ENCODE measurements around the gene HOXC4.
"Not testable (repeated sequence)": the region's sequence is repeated elsewhere in the genome, so short reads cannot be mapped to it uniquely, and the experiment has no call there.

The HOXC4 gene

GRCh38 chr12:54100588-54100987, 47.0 kb downstream of the HOXC4 start:
- DNase-seq, result not testable (repeated sequence)

DNA sequence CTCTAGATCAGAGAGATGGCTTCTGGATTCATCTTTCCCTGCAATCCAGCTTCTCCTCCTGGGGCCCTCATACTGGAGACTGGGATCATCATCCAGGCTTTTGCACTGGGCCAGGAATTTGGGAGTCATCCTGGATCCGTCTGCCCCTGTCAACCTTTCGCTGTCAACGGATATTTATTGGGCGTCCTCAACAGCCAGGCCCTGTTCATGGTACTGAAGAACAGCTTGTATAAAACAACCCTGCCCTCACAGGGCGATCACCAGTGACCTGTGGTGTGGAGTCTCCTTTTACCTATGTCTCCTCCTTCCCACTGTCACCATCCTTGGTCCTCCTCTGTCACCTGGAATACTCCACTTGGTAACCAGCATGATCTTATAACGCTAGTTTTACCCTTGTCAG, 48.6 kb downstream of the HOXC4 start:
- not testable (repeated sequence) for DNase-seq

DNA sequence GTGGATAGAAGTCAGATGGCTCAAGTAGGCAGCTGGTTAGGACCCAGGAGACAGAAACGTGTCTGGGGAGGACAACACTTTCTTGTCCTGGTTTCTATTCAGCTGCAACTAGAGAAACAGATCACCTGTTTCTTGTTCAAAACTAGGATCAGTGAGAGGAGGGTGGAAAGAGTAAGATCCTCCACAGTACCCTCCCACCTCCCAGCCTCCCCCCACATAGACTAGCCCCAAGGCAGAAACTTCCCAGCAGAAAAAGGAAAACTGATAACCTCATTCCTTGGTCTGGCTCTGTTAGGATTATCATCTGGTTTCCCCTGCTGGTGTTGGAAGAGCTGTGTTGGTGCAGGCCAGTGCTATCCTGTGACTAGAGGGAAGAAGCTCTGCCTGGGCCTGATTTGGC, 50.2 kb downstream of the HOXC4 start:
- not testable (repeated sequence) for DNase-seq
